Spleen (tissue), 7 donors: ENCODE data around the gene ST13.

Experiments
- CTCF ChIP-seq, 11 experiments: fragments of 200-600 bp in 7 of 11; fragments of 450-650 bp in 4 of 11; sonication (generic) in 4 of 11; IDR thresholded peaks in 8 of 11; conservative IDR thresholded peaks in 3 of 11; 1 replicate in 7 of 11; 2 replicates in 4 of 11; pipeline versions ENCODE4 v1.4.0 to v1.8.0; 2016 to 2021; ENCODE audit warnings: antibody characterized with exemption in 11 of 11, inconsistent platforms in 4 of 11, mild to moderate bottlenecking in 1 of 11
- POLR2A ChIP-seq, 3 donors: fragments of 450-650 bp; IDR thresholded peaks; one replicate each; pipeline ENCODE4 v1.5.1; 2017; ENCODE audit warnings: antibody characterized with exemption in 3 of 3, mild to moderate bottlenecking in 1 of 3
- POLR2AphosphoS5 ChIP-seq, 3 donors: sonication (generic); formaldehyde crosslinking; IDR thresholded peaks; one replicate each; pipeline ENCODE4 v1.5.1; 2017; ENCODE audit warnings: antibody characterized with exemption in 3 of 3
- donor health status: DM: no; HTN: no; CAD: no; lungs with moderate emphysema.
- donor health status: DM: no; HTN: no; CAD: no.
- donor health status: DM: no; HTN: no; CAD: no.

- no peak for TF ChIP-seq CTCF (IDR thresholded peaks at IDR 0.05 in 8 of 11, conservative IDR thresholded peaks at IDR 0.05 in 3 of 11)
- no peak for TF ChIP-seq POLR2A (IDR thresholded peaks at IDR 0.05)
- no peak for TF ChIP-seq POLR2AphosphoS5 (IDR thresholded peaks at IDR 0.05)
Observed at GRCh38 chr22:40838486-40838885, 18.0 kb downstream of the ST13 start.
